GM11168 (cell line): ENCODE measurements around the gene MRM1.

Source experiments
- in situ Hi-C: fragments of 300-500 bp; cut with MboI; formaldehyde crosslinking; loops from one replicate; pipeline ENCODE4 v1.12.0; 2022; ENCODE audit warnings: low sequenced_read_pairs; ENCODE audit not compliant: unreplicated experiment

The MRM1 gene

DNA sequence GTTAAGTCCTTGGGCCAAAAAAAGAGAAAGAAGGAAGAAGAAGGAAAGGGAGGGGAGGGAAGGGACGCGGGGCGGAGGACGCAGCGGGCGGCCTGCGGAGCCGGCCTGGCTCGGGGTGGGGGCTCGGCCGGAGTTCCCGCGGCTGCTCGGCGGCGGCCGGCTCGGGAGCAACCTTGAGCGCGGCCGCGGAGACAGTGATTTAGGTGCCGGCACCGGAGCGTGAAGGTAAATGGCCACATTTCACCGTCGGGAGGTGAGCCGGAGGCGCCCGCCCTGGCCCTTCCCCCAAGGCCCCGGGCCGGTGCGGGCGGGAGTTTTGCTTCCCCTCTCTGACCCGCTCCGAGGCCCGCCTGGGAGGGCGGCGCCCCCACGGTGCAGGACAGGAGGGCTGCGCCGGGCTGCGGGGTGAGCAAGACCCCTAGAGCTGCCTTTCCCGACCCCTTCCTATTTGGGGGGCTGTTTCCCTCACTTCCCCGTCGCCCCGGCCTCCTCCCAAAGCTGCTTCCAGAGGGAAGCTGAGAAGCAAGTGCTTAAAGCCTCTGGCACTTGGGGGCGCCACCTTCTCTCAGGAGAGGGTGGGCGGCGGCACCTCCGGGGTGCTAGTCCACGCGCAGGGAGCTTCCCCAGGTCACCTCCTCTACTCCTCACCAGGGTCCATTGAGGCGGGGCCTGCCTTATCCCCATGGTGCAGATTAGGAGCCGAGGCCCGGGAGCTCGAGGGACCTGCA is 56.5 kb downstream of the MRM1 start:
- in situ Hi-C loops = no loop called here
